22Rv1 (cell line): ENCODE measurements around the gene GPC2.
"Not testable (repeated sequence)": the region's sequence is repeated elsewhere in the genome, so short reads cannot be mapped to it uniquely, and the experiment has no call there.

ENCODE experiments used
- CTCF ChIP-seq: fragments of 450-650 bp; IDR thresholded peaks from 2 replicates; pipeline ENCODE4 v1.5.1; 2017; ENCODE audit warnings: mild to moderate bottlenecking
- ZFX ChIP-seq: fragments of 450-650 bp; IDR thresholded peaks from 2 replicates; pipeline ENCODE4 v1.6.1; 2017; ENCODE audit warnings: antibody characterized with exemption, borderline replicate concordance

- not testable (repeated sequence) for TF ChIP-seq CTCF, ZFX
Observed at GRCh38 chr7:100219801-100220585, 42.8 kb upstream of the GPC2 start, which contains the start of gene PVRIG.
